Measurements from ENCODE around the gene SLC17A9.

The SLC17A9 gene

DNA sequence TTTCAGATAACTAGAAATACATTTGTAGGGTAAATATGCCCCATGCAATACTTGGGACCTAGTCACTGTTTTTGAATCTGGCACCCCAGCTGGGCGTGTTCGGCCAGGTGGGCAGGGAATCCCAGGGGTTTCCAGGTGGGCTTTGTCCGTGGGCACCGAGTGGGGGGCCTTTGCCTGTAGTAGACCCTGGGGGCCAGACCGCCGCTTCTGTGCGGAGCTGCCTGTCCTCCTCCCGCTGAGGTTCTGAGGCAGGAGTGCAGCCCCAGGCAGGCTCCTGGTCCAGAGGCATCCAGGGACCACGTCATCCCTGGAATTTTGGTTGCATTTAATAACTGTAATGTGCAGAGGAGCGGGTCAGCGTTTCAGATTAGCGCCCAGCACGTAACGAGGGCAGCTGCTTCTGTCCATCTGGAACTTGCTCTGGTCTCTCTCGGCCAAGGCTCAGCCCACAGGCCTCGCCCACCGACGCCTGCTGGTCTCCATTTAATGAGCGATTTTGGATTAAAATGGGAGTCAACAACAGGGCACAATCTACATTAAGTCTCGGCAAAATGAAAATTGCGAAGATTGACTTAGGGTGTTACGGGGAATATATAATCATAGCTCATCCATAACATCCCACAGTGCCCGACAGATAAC lies 41.5 kb downstream of the SLC17A9 start:
- H3K9me3 ChIP-seq (ENCODE audit: control insufficient read depth, insufficient read depth, low read length) = no peaks in the 10 kb centered on the region
- H3K27ac ChIP-seq (ENCODE audit: low read depth, low read length) = no peak overlapping the region
- H3K9ac ChIP-seq (ENCODE audit: low read depth, low read length) = no peak overlapping the region
- peaks cover 4% of the 10 kb centered on the region for H3K27me3 ChIP-seq (ENCODE audit: control insufficient read depth, insufficient read depth, low read length)
- no peaks in the 10 kb centered on the region for H3K36me3 ChIP-seq (ENCODE audit: control insufficient read depth, insufficient read depth, low read length)
- peaks cover 12% of the 10 kb centered on the region; the same call in 1 of the 2 replicates for H3K4me1 ChIP-seq (ENCODE audit: control insufficient read depth, insufficient read depth, low read length)
- H3K4me3 ChIP-seq (ENCODE audit: low read depth, low read length) = no peak overlapping the region

DNA sequence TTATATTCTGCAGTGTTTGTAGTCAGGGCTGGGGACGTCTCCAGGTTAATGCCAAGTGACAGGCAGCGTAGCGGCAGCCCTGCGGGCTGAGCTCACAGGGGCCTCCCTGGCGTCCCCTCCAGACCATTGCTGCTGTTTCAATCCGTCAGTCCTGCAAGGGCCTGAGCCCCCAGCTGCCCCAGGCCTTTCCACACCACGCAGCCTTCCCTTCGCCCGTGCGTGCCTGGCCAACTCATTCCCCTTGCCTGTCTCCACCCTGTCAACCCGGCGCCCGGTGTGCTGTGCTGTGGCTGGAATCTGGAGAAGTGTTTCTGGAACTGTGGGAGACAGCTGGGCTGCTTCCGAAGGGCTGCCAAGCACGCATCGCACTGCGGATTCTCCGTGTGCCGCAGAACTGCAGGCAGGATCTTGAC lies 42.4 kb downstream of the SLC17A9 start:
- peaks cover 12% of the 10 kb centered on the region; the same call in 1 of the 2 replicates for H3K4me1 ChIP-seq (ENCODE audit: control insufficient read depth, insufficient read depth, low read length)
- H3K27ac ChIP-seq (ENCODE audit: low read depth, low read length) = no peak overlapping the region
- no peak overlapping the region for H3K4me3 ChIP-seq (ENCODE audit: low read depth, low read length)
- no peaks in the 10 kb centered on the region for H3K36me3 ChIP-seq (ENCODE audit: control insufficient read depth, insufficient read depth, low read length)
- peaks cover 12% of the 10 kb centered on the region for H3K27me3 ChIP-seq (ENCODE audit: control insufficient read depth, insufficient read depth, low read length)
- no peak overlapping the region for H3K9ac ChIP-seq (ENCODE audit: low read depth, low read length)
- H3K9me3 ChIP-seq (ENCODE audit: control insufficient read depth, insufficient read depth, low read length) = no peaks in the 10 kb centered on the region

DNA sequence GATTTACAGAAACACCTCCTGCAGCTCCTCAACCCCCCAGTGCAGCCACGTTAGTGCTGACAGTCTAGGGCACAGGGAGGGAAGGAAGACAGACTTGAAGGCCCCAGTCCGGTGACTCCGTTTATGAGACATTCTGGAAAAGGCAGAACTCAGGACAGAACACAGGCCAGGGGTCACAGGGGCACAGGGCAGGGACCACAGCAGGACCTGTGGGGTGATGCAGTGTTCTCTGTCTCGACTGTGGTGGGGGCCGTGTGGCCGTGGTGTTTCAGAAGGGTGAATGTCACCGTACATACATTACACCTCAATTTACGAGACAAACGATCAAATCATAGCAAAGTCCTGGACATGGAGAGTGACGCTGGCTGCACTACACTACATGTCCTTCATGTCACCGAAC lies 43.0 kb downstream of the SLC17A9 start:
- Histone ChIP-seq H3K27ac (ENCODE audit: low read depth, low read length) (no peak overlapping the region), H3K9ac (ENCODE audit: low read depth, low read length) (no peak overlapping the region), H3K4me1 (ENCODE audit: control insufficient read depth, insufficient read depth, low read length) (peaks cover 15% of the 10 kb centered on the region), H3K4me3 (ENCODE audit: low read depth, low read length) (no peak overlapping the region), H3K36me3 (ENCODE audit: control insufficient read depth, insufficient read depth, low read length) (no peaks in the 10 kb centered on the region), H3K27me3 (ENCODE audit: control insufficient read depth, insufficient read depth, low read length) (peaks cover 18% of the 10 kb centered on the region), H3K9me3 (ENCODE audit: control insufficient read depth, insufficient read depth, low read length) (no peaks in the 10 kb centered on the region)

DNA sequence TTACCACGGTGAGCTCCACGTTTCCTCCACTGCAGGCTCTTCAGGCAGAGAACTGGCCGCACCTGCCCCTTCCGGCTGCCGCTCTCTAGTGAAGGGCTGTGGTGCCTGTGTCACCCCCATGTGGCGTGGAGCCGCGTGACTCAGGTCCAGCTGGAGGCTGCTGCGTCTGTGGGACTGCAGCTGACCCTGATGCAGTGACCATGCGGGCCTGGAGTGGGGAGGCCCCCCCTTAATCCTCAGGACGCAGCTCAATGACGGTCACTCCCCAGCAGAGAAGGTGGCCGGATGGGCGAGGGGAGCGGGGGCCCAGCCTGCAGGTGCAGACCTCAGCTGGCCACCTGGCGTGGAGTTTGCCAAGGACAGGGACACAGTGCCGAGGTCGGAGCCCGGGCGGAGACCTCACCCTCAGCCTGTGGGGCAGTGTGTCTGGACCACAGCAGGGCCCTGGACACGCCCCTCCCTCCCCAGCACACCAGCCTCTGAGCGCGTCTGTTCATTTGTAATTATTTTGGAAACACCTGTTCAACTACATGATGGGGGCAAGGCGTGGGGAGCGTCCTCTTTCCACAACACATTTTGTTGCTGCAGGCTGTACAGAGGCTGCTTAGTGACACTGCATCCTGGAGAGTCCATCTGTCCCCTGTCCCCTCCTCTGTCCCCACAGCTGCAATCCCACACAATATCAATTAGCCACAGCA lies 43.5 kb downstream of the SLC17A9 start:
- H3K36me3 ChIP-seq (ENCODE audit: control insufficient read depth, insufficient read depth, low read length) = no peaks in the 10 kb centered on the region
- H3K27ac ChIP-seq (ENCODE audit: low read depth, low read length) = no peak overlapping the region
- H3K9ac ChIP-seq (ENCODE audit: low read depth, low read length) = no peak overlapping the region
- H3K4me1 ChIP-seq (ENCODE audit: control insufficient read depth, insufficient read depth, low read length) = peaks cover 21% of the 10 kb centered on the region
- H3K4me3 ChIP-seq (ENCODE audit: low read depth, low read length) = no peak overlapping the region
- no peaks in the 10 kb centered on the region for H3K9me3 ChIP-seq (ENCODE audit: control insufficient read depth, insufficient read depth, low read length)
- H3K27me3 ChIP-seq (ENCODE audit: control insufficient read depth, insufficient read depth, low read length) = peaks cover 20% of the 10 kb centered on the region

DNA sequence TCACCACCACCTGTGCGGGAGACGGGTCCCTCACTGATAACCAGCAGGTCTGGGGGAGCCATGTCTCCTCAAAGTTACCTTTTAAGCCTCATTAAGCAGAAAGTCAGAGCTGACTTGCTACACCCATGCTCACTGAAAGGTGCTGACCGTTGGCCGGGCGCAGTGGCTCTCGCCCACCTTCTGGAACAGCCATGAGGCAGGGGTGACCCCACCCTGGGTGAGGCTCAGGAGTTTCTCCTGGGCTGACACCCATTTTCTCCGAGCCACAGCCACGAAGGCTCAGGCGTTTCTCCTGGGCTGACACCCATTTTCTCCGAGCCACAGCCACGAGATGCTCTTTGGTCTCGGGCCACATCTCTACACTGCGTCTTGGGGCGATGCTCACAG lies 44.1 kb downstream of the SLC17A9 start:
- Histone ChIP-seq H3K9ac (ENCODE audit: low read depth, low read length) (no peak overlapping the region), H3K36me3 (ENCODE audit: control insufficient read depth, insufficient read depth, low read length) (no peaks in the 10 kb centered on the region), H3K27me3 (ENCODE audit: control insufficient read depth, insufficient read depth, low read length) (peaks cover 25% of the 10 kb centered on the region), H3K4me3 (ENCODE audit: low read depth, low read length) (no peak overlapping the region), H3K27ac (ENCODE audit: low read depth, low read length) (no peak overlapping the region), H3K4me1 (ENCODE audit: control insufficient read depth, insufficient read depth, low read length) (peaks cover 25% of the 10 kb centered on the region), H3K9me3 (ENCODE audit: control insufficient read depth, insufficient read depth, low read length) (no peaks in the 10 kb centered on the region)

DNA sequence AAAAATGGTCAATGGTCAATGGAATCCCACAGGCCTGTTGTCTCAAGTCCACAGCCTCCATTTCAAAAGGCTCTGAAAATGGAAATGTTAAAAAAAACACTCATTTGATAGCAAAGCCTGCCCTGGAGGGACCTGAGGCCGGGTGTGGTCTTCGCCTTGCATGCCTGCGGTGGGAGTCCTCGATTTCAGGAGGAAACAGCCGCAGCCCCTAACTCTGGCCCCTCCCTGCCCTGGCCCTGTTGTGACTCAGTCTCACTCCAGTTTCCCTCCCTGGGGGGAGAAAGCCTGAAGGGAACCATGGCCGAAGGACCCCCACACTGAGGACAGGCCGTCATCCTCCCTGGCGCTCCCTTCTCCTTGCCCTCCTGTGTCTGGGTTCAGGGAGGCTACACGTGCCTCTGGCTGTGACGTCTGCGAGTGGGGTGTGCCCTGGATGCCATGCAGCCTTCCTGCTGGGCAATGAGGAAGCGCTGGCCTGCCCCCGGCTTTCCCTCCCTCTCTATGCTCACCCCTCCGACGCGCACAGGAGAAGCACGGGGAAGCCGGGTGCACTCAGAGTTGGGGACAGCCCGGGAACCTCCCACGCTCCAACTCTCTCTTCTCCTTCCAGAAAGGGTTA lies 45.0 kb downstream of the SLC17A9 start:
- no peak overlapping the region for H3K9ac ChIP-seq (ENCODE audit: low read depth, low read length)
- H3K36me3 ChIP-seq (ENCODE audit: control insufficient read depth, insufficient read depth, low read length) = no peaks in the 10 kb centered on the region

DNA sequence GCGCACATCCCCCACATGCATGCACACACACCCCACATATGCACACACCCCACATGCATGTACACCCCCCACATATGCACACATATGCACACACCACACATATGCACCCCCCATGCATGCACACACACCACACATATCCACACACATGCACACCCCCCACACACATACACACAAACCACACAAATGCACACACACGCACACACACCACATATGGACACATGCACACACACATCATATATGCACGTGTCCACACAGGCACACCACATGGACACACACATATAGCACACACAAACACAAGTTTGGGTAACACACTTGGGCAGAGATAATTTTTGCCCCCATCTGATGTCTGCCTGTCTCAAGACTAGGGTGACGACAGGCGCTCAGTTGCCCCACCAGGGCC lies 45.9 kb downstream of the SLC17A9 start:
- H3K36me3 ChIP-seq (ENCODE audit: control insufficient read depth, insufficient read depth, low read length) = no peaks in the 10 kb centered on the region
- peaks cover 28% of the 10 kb centered on the region for H3K4me1 ChIP-seq (ENCODE audit: control insufficient read depth, insufficient read depth, low read length)
- no peak overlapping the region for H3K4me3 ChIP-seq (ENCODE audit: low read depth, low read length)
- peaks cover 41% of the 10 kb centered on the region for H3K27me3 ChIP-seq (ENCODE audit: control insufficient read depth, insufficient read depth, low read length)
- H3K27ac ChIP-seq (ENCODE audit: low read depth, low read length) = no peak overlapping the region
- H3K9me3 ChIP-seq (ENCODE audit: control insufficient read depth, insufficient read depth, low read length) = no peaks in the 10 kb centered on the region
- H3K9ac ChIP-seq (ENCODE audit: low read depth, low read length) = no peak overlapping the region

More for the DNA sequence above, 45.0 kb downstream of the SLC17A9 start:
- Histone ChIP-seq H3K27me3 (ENCODE audit: control insufficient read depth, insufficient read depth, low read length) (peaks cover 31% of the 10 kb centered on the region), H3K9me3 (ENCODE audit: control insufficient read depth, insufficient read depth, low read length) (no peaks in the 10 kb centered on the region), H3K4me1 (ENCODE audit: control insufficient read depth, insufficient read depth, low read length) (peaks cover 25% of the 10 kb centered on the region), H3K4me3 (ENCODE audit: low read depth, low read length) (no peak overlapping the region), H3K27ac (ENCODE audit: low read depth, low read length) (no peak overlapping the region)

DNA sequence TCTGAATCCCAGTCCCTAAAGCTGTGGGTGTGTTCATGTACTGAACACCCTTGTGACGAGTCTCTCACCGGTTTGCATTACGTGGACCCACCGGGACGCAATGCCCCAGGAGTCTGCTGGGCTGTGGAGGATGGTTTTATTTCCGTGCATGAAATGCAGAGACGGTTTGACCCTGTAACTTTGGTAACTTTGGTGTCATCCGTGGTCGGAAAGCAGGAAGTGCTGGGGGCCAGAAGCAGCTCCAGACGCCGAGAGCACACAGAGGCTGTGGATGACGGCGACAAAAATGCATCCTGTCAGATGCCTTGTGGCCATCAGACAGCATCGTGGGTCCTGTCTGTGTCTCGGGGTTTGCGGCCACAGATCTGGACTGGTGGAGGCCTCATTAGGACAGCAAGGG lies 47.1 kb downstream of the SLC17A9 start:
- peaks cover 34% of the 10 kb centered on the region for H3K4me1 ChIP-seq (ENCODE audit: control insufficient read depth, insufficient read depth, low read length)
- no peak overlapping the region for H3K9ac ChIP-seq (ENCODE audit: low read depth, low read length)
- no peaks in the 10 kb centered on the region for H3K9me3 ChIP-seq (ENCODE audit: control insufficient read depth, insufficient read depth, low read length)
- H3K36me3 ChIP-seq (ENCODE audit: control insufficient read depth, insufficient read depth, low read length) = no peaks in the 10 kb centered on the region
- no peak overlapping the region for H3K27ac ChIP-seq (ENCODE audit: low read depth, low read length)
- no peak overlapping the region for H3K4me3 ChIP-seq (ENCODE audit: low read depth, low read length)
- peaks cover 52% of the 10 kb centered on the region for H3K27me3 ChIP-seq (ENCODE audit: control insufficient read depth, insufficient read depth, low read length)

DNA sequence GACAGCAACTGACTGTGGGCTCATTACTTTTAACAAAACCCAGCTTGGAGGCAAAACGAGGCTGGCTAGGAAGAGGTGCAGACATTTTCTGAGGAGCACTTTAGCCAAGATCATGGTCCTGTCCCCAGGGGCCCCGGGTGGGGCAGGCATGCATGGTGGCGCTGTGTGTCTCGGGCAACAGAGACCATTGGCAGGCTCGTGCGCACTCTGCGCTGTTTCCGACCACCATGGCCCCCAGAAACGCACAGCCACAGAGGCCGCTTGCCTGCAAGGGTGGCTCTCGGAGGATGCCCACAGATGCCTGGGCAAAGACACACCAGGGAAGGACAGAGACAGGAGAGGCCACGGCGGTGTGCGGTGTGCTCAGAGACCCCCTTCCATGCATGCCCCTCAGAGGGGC lies 47.5 kb downstream of the SLC17A9 start:
- Histone ChIP-seq H3K4me3 (ENCODE audit: low read depth, low read length) (no peak overlapping the region), H3K27ac (ENCODE audit: low read depth, low read length) (no peak overlapping the region), H3K27me3 (ENCODE audit: control insufficient read depth, insufficient read depth, low read length) (peaks cover 57% of the 10 kb centered on the region), H3K9ac (ENCODE audit: low read depth, low read length) (no peak overlapping the region), H3K4me1 (ENCODE audit: control insufficient read depth, insufficient read depth, low read length) (peaks cover 29% of the 10 kb centered on the region), H3K9me3 (ENCODE audit: control insufficient read depth, insufficient read depth, low read length) (no peaks in the 10 kb centered on the region), H3K36me3 (ENCODE audit: control insufficient read depth, insufficient read depth, low read length) (no peaks in the 10 kb centered on the region)

DNA sequence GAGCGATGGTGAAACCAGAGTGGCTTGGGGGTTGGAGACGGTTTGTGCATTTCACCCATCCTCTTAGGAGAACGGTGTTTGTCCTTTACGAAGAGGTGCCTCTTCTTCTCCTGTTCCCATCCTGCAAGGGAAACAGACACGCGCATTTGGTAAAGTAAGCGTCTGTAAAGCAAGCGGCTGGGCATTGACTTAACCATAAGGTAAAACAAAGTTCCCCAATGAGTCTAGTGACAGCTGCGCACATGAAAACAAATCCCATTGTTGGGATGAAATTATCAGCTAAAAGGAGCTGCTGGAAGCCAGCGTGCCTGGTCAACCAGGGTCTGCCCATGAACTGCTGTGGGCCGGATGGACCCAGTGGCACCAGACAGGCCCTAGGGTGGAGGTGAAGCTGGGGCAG lies 48.4 kb downstream of the SLC17A9 start:
- H3K9ac ChIP-seq (ENCODE audit: low read depth, low read length) = no peak overlapping the region
- H3K27me3 ChIP-seq (ENCODE audit: control insufficient read depth, insufficient read depth, low read length) = peaks cover 66% of the 10 kb centered on the region
- H3K4me1 ChIP-seq (ENCODE audit: control insufficient read depth, insufficient read depth, low read length) = peaks cover 28% of the 10 kb centered on the region
- no peak overlapping the region for H3K27ac ChIP-seq (ENCODE audit: low read depth, low read length)
- no peaks in the 10 kb centered on the region for H3K9me3 ChIP-seq (ENCODE audit: control insufficient read depth, insufficient read depth, low read length)
- no peak overlapping the region for H3K4me3 ChIP-seq (ENCODE audit: low read depth, low read length)
- no peaks in the 10 kb centered on the region for H3K36me3 ChIP-seq (ENCODE audit: control insufficient read depth, insufficient read depth, low read length)

DNA sequence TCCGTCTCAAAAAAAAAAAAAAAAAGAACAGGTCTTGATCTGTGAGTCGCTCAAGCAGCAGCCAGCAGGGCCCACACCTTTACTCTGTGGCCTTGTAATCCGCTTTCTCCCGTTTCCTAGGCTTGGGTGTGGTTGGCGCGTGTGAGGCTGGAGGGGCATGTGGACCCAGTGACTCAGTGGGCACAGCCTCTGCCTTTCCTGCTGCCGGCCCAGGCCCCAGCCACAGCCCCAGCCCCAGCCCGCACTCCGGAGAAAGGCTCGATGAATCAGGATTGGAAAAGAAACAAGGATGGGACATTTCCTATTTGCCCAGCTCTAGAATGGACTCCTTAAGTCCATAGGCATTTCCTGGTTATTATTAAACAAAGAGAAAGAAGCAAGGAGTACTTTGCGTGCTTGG lies 50.0 kb downstream of the SLC17A9 start:
- H3K27me3 ChIP-seq (ENCODE audit: control insufficient read depth, insufficient read depth, low read length) = peaks cover 77% of the 10 kb centered on the region

More for the DNA sequence above, 50.0 kb downstream of the SLC17A9 start:
- Histone ChIP-seq H3K36me3 (ENCODE audit: control insufficient read depth, insufficient read depth, low read length) (no peaks in the 10 kb centered on the region), H3K4me1 (ENCODE audit: control insufficient read depth, insufficient read depth, low read length) (peaks cover 26% of the 10 kb centered on the region), H3K9ac (ENCODE audit: low read depth, low read length) (no peak overlapping the region), H3K9me3 (ENCODE audit: control insufficient read depth, insufficient read depth, low read length) (no peaks in the 10 kb centered on the region), H3K4me3 (ENCODE audit: low read depth, low read length) (no peak overlapping the region), H3K27ac (ENCODE audit: low read depth, low read length) (no peak overlapping the region)

All from HUES48 (cell line).